Hematopoietic multipotent progenitor cell (in vitro differentiated cells): Measurements from ENCODE around the gene GIMD1. TPM values are rescaled to one million over a fixed set of nuclear protein-coding genes. Genes with fewer than 3 reads are reported as not detected.
"Not testable (repeated sequence)": the region's sequence is repeated elsewhere in the genome, so short reads cannot be mapped to it uniquely, and the experiment has no call there.

ENCODE experiments used
- DNase-seq, 3 donors: peaks; one replicate each; pipeline ENCODE4 v3.0.0-alpha.2; 2011 to 2015; ENCODE audit warnings: low read depth in 2 of 3, low spot score in 2 of 3
- total RNA-seq: library from RNA; depleted of rRNA; stranded (reverse); fragments of >200 nt; gene quantifications from one replicate; pipeline ENCODE4 v1.2.3, GENCODE V29; 2012

The GIMD1 gene
- total RNA-seq, 1 donor: not detected

- DNase-seq: no peak
Observed at GRCh38 chr4:106353786-106354185, 14.8 kb downstream of the GIMD1 start.

- DNase-seq: no peak
Observed at GRCh38 chr4:106351016-106351415, 17.6 kb downstream of the GIMD1 start.

- DNase-seq: no peak
Observed at GRCh38 chr4:106347167-106347566, 21.4 kb downstream of the GIMD1 start.

- DNase-seq: no peak
Observed at GRCh38 chr4:106344647-106344970, 24.0 kb downstream of the GIMD1 start.

- no peak for DNase-seq
Observed at GRCh38 chr4:106343865-106344646, 24.5 kb downstream of the GIMD1 start.

- no peak for DNase-seq
Observed at GRCh38 chr4:106340774-106341173, 27.8 kb downstream of the GIMD1 start.

- DNase-seq: no peak
Observed at GRCh38 chr4:106339431-106339830, 29.1 kb downstream of the GIMD1 start.

- DNase-seq: no peak
Observed at GRCh38 chr4:106338671-106339070, 29.9 kb downstream of the GIMD1 start.

GRCh38 chr4:106337916-106338315 lies 30.7 kb downstream of the GIMD1 start:
- no peak for DNase-seq

- no peak for DNase-seq
Observed at GRCh38 chr4:106336618-106337017, 32.0 kb downstream of the GIMD1 start.

GRCh38 chr4:106334741-106335470 lies 33.7 kb downstream of the GIMD1 start:
- no peak for DNase-seq

- DNase-seq: no peak
Observed at GRCh38 chr4:106333186-106333585, 35.4 kb downstream of the GIMD1 start.

- DNase-seq: peak in 2 of 3 donors; percentile 40 to 56
Observed at GRCh38 chr4:106329041-106329618, 39.4 kb downstream of the GIMD1 start.

GRCh38 chr4:106325800-106326199 lies 42.8 kb downstream of the GIMD1 start:
- no peak for DNase-seq

GRCh38 chr4:106323119-106323518 lies 45.5 kb downstream of the GIMD1 start:
- DNase-seq: no peak

- not testable (repeated sequence) for DNase-seq
Observed at GRCh38 chr4:106321814-106322213, 46.8 kb downstream of the GIMD1 start.

GRCh38 chr4:106321168-106321567 lies 47.4 kb downstream of the GIMD1 start:
- not testable (repeated sequence) for DNase-seq

- DNase-seq: no peak
Observed at GRCh38 chr4:106320235-106320634, 48.3 kb downstream of the GIMD1 start.

- DNase-seq: no peak
Observed at GRCh38 chr4:106318511-106318910, 50.1 kb downstream of the GIMD1 start.

GRCh38 chr4:106317815-106318214 lies 50.8 kb downstream of the GIMD1 start:
- DNase-seq: no peak

GRCh38 chr4:106316773-106317409 lies 51.7 kb downstream of the GIMD1 start:
- DNase-seq: peak in 1 of 3 donors; percentile 6
